GM13977 (cell line): ENCODE measurements around the gene KIF26B.
"Not testable (repeated sequence)": the region's sequence is repeated elsewhere in the genome, so short reads cannot be mapped to it uniquely, and the experiment has no call there.

Experiments
- DNase-seq: peaks from one replicate; pipeline ENCODE4 v3.0.0; 2012; ENCODE audit warnings: low spot score
- in situ Hi-C: fragments of 300-500 bp; cut with MboI; formaldehyde crosslinking; loops from one replicate; pipeline ENCODE4 v1.12.0; 2022; ENCODE audit warnings: low sequenced_read_pairs, low pct_unique_long_range_greater_than_20kb, mixed read lengths, inconsistent platforms; ENCODE audit not compliant: unreplicated experiment
- TF ChIP-seq, protein P1 (sequence below): IDR thresholded peaks from 2 replicates; pipeline ENCODE4 v1.5.1; 2012; ENCODE audit warnings: mild to moderate bottlenecking, control low read depth; ENCODE audit not compliant: insufficient read depth; ENCODE audit errors: extremely low read depth, missing control alignments

The KIF26B gene

DNA sequence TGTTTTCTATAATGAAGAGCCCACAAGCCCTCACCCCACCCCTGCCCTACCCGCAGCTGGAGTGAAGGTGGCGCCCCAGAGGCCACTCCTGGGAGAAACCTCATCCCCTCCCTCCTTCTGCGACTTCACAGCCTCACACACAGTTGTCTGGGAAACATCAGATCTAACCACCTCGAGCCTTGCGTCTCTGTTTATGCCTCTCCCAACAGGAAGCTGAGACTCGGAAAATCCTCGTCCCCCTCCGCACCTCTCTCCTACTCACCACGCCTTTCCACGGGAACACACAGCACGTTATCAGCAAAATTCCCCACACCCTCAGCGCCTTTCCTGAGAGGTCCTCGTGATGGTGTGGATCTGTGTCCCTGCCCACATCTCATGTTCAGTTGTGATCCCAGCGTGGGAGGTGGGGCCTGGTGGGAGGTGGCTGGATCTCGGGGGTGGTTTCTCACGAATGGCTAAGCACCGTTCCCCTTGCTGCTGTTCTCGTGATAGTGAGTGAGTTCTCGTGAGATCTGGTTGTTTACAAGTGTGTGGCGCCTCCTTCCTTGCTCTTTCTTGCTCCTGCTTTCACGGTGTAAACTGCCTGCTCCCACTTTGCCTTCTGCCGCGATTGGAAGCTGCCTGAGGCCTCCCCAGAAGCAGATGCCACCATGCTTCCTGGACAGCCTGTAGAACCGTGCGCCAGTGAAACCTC, 190.6 kb downstream of the KIF26B start:
- DNase-seq = no peak
- TF ChIP-seq, protein P1, sequence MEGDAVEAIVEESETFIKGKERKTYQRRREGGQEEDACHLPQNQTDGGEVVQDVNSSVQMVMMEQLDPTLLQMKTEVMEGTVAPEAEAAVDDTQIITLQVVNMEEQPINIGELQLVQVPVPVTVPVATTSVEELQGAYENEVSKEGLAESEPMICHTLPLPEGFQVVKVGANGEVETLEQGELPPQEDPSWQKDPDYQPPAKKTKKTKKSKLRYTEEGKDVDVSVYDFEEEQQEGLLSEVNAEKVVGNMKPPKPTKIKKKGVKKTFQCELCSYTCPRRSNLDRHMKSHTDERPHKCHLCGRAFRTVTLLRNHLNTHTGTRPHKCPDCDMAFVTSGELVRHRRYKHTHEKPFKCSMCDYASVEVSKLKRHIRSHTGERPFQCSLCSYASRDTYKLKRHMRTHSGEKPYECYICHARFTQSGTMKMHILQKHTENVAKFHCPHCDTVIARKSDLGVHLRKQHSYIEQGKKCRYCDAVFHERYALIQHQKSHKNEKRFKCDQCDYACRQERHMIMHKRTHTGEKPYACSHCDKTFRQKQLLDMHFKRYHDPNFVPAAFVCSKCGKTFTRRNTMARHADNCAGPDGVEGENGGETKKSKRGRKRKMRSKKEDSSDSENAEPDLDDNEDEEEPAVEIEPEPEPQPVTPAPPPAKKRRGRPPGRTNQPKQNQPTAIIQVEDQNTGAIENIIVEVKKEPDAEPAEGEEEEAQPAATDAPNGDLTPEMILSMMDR = no peak
- in situ Hi-C loops = no loop called here

DNA sequence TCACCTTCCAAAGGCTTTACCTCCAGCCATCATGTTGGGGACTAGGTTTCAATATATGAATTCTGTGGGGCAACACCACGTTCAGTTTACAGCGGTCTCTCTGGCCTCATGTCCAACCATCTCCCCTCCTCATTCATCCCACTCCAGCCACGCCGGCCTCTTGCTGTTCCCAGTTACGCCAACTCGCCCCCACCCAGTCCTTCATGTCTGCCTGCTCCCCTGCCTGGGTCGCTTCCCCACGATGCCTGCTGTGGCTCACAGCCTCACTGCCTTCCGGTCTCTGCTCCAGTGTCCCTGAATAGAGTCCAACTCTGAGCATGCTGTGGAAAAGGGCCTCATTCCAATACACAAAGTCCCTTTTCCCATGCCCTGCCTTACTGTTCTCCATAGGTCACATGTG, 193.8 kb downstream of the KIF26B start:
- no peak for DNase-seq
- in situ Hi-C loops = no loop called here
- TF ChIP-seq, protein P1 = no peak

DNA sequence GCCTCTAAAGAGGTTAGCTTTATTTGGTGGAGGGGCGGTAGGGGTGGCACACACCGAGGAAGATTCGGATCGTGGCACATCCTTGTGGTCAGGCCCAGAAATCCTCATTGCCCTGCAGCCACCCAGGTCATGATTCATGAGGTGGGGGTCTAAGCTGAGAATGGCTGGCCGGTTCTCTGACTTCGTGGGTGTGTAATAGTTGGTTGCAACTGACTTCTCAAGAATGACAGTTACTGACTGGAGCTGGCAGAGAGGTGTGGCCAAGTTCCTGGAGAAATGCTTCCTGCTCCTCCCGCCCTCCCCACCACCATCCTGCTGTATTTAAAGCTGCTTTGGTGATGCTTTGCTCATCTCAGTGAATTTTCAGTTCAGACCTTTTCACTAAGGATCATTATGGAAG, 198.6 kb downstream of the KIF26B start:
- no peak for DNase-seq
- in situ Hi-C loops = no loop called here
- TF ChIP-seq, protein P1 = no peak

DNA sequence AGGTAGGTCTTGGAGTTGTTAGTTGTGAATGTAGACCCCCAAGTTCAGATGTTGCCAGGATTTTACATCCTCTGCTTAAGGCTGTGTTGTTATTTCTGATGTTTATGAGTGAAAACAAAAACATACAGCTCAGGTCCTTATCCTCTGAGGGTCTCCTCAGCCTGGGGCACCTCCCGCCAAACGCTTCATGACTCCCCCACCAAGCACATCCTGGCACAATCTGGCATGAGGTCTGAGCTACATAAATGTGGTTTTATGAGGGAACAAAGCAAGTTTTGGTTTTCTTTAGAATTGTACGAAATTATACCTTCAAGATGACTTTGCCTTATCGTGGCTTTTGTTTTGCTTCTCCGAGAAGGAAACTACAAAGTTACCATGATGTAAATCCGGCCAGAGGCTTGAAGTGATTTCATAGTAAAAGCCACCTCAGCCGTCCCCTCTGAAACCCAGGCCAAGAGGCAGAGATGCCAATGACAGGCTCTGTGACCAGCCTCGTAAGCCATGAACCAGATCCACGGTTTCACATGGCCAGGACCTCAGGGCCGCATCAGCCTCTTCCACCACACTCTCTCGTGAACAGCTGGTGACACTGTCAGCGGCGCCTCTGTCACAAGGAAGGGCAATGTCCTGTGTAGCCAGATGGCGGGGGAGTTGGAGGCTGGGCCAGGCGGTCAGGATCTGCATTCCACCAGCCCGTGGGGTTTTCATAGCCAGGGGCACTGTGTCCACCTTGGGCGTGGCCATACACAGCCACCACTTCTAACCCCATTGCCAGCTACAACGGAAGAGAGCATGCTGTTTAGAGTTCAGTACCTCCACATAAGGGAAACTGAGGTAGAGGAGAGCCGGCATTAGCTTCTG, 199.4 kb downstream of the KIF26B start:
- no peak for DNase-seq
- in situ Hi-C loops = no loop called here
- TF ChIP-seq, protein P1 = no peak

DNA sequence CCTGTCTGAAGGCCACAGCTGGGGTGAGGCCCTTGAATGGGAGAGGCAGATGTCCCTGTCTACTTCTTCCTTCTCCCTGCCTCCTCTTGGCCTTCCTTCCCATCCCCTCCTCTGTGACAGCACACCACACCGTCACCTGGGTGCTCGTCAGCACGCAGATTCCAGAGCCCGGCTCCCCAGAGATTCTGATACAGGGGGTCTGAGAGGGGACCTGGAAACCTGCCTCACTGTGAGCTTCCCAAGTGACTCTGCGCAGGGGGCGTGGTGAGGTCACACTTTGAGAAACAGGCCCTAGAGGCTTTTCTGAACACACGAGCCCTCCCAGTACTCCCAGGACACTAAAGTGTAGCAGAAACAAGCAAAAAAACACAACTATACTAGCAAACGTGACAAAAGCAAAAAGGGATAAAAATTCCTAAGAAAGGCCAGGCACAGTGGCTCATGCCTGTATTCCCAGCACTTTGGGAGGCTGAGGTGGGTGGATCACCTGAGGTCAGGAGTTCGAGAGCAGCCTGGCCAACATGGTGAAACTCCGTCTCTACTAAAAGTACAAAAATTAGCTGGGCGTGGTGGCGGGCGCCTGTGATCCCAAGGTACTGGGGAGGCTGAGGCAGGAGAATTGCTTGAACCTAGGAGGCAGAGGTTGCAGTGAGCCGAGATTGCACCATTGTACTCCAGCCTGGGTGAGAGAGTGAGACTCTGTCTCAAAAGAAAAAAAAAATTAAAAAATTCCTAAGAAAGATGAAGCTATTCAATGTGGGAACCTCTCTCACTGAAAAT, 201.3 kb downstream of the KIF26B start:
- in situ Hi-C loops, DNase-seq: not testable (repeated sequence)

DNA sequence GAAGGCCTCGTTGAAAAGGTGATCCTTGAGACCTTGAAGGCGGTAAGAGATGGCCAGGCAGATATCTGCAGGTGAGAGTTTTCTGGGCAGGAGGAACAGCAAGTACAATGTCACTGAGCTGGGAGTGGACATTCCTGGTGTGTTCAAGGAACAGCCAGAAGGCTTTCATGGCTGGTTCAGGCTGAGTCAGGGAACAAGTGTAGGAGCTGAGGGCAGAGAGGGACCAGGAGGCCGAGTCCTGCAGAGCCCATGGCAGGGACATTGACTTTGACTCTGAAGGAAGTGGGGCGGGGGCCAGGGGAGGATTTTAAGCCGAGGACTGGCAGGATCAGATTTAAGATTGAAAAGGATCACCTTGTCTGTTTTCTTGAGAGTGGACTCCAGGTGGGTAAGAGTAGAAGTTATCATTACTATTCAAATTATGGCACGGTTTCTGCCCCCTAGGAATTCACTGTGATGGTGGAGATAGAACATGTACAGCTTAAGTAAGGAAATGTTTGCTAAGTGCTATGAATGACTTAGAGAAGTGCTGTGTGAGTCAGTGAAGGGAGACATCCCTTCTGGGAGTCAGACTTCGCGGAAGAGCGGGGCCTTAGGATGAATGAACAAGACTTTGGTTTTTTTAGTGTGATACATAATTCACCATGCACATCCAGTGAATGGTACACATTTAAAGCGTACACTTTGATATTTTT, 202.3 kb downstream of the KIF26B start:
- TF ChIP-seq, protein P1 = no peak
- in situ Hi-C loops = no loop called here
- no peak for DNase-seq

DNA sequence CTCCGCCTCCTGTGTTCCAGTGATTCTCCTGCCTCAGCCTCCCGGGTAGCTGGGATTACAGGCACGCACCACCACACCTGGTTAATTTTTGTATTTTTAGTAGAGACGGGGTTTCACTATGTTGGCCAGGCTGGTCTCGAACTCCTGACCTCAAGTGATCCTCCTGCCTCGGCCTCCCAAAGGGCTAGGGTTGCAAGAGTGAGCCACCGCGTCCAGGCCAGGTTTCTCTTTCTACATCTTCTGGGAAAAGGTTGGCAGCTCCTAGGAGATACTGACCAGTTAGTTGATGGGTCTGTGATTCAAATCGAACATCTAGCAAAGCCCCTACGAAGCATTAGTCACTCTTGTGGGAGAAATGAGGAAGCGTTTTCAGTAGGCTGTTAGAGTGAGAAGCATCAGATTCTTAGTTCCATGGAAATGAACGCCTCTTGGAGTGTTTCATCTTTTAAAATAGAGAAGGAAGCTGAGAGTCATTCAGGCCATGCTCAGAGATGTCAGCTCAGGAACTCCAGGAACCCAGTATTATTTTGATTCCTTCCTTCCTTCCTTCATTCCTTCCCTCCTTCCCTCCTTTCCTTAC, 204.4 kb downstream of the KIF26B start:
- in situ Hi-C loops, DNase-seq: not testable (repeated sequence)
